NCI-H1417 treated with DMSO at 0.1 percent for 48 hours (cell line): Measurements from ENCODE around the gene KMT2B.

ENCODE experiments used
- DNase-seq: peaks from one replicate; lab custom pipeline; 2025; lab: John Stamatoyannopoulos, UW

Gene KMT2B

GRCh38 chr19:35727053-35727955, 9.5 kb downstream of the KMT2B start:
- no peak for DNase-seq

GRCh38 chr19:35727956-35728706, 10.3 kb downstream of the KMT2B start:
- no peak for DNase-seq

GRCh38 chr19:35729021-35729420, 11.2 kb downstream of the KMT2B start:
- DNase-seq, result no peak

- no peak for DNase-seq
These were observed 12.0 kb downstream of the KMT2B start for GRCh38 chr19:35729763-35730162.

GRCh38 chr19:35730326-35730725, 12.5 kb downstream of the KMT2B start:
- DNase-seq, result no peak

- no peak for DNase-seq
These were observed 13.6 kb downstream of the KMT2B start for GRCh38 chr19:35731353-35731752.

- no peak for DNase-seq
These were observed 14.1 kb downstream of the KMT2B start for GRCh38 chr19:35731779-35732405.

GRCh38 chr19:35732540-35733179, 14.9 kb downstream of the KMT2B start:
- no peak for DNase-seq

GRCh38 chr19:35733180-35734125, 15.7 kb downstream of the KMT2B start:
- DNase-seq, result no peak

GRCh38 chr19:35734273-35734672, 16.5 kb downstream of the KMT2B start:
- DNase-seq, result no peak

GRCh38 chr19:35734889-35735288, 17.1 kb downstream of the KMT2B start:
- no peak for DNase-seq

- DNase-seq, result no peak
These were observed 19.4 kb downstream of the KMT2B start for GRCh38 chr19:35736913-35737886.

GRCh38 chr19:35738021-35738886, 20.5 kb downstream of the KMT2B start:
- DNase-seq, result no peak

- DNase-seq, result no peak
These were observed 21.1 kb downstream of the KMT2B start for GRCh38 chr19:35738887-35739229.

- no peak for DNase-seq
These were observed 21.7 kb downstream of the KMT2B start for GRCh38 chr19:35739275-35740107.

- DNase-seq, result no peak
These were observed 22.3 kb downstream of the KMT2B start for GRCh38 chr19:35740108-35740422.

- peak; percentile 88 for DNase-seq
These were observed 22.8 kb downstream of the KMT2B start for GRCh38 chr19:35740423-35741202.

- DNase-seq, result no peak
These were observed 23.4 kb downstream of the KMT2B start for GRCh38 chr19:35741203-35741515.
